GM20000 (cell line): ENCODE data around the gene SYNE1.
A peak's percentile ranks its signal among the peaks of the same experiment; 100 is the strongest.

Experiments used
- DNase-seq: peaks from one replicate; pipeline ENCODE4 v3.0.0; 2012; ENCODE audit warnings: low spot score
- CTCF ChIP-seq: IDR thresholded peaks from 2 replicates; pipeline ENCODE4 v1.5.1; 2012; ENCODE audit warnings: mild to moderate bottlenecking, control low read depth; ENCODE audit errors: extremely low read depth, missing control alignments

Gene SYNE1

GRCh38 chr6:152309648-152310047 lies 327.5 kb downstream of the SYNE1 start:
- TF ChIP-seq CTCF, result no peak
- no peak for DNase-seq

- no peak for TF ChIP-seq CTCF
- DNase-seq, result no peak
These were observed 328.2 kb downstream of the SYNE1 start for GRCh38 chr6:152309006-152309405.

GRCh38 chr6:152308306-152308705 lies 328.9 kb downstream of the SYNE1 start:
- no peak for DNase-seq

GRCh38 chr6:152305672-152306071 lies 331.5 kb downstream of the SYNE1 start:
- no peak for TF ChIP-seq CTCF
- no peak for DNase-seq

More at GRCh38 chr6:152308306-152308705, 328.9 kb downstream of the SYNE1 start:
- no peak for TF ChIP-seq CTCF

GRCh38 chr6:152301765-152302568 lies 335.2 kb downstream of the SYNE1 start:
- DNase-seq, result peak; percentile 81
- TF ChIP-seq CTCF, result peak; percentile 35

- TF ChIP-seq CTCF, result no peak
- no peak for DNase-seq
These were observed 336.0 kb downstream of the SYNE1 start for GRCh38 chr6:152301021-152301764.

GRCh38 chr6:152300517-152300916 lies 336.6 kb downstream of the SYNE1 start:
- no peak for TF ChIP-seq CTCF
- no peak for DNase-seq
